GM18499 (cell line): Measurements from ENCODE around the gene TMPRSS3.

Source experiments
- ATAC-seq: cut with Tn5 transposase; IDR thresholded peaks from one replicate; pipeline ENCODE4 v1.9.1; 2021; ENCODE audit warnings: moderate number of reproducible peaks; ENCODE audit not compliant: insufficient read depth, unreplicated experiment

The TMPRSS3 gene

GRCh38 chr21:42429856-42430255, 34.0 kb upstream of the TMPRSS3 start:
- ATAC-seq, result no peak

- no peak for ATAC-seq
Measured at GRCh38 chr21:42429021-42429420, 33.2 kb upstream of the TMPRSS3 start.

GRCh38 chr21:42427809-42428419, 32.1 kb upstream of the TMPRSS3 start:
- ATAC-seq, result no peak

GRCh38 chr21:42426876-42427480, 31.1 kb upstream of the TMPRSS3 start:
- no peak for ATAC-seq

GRCh38 chr21:42426424-42426823, 30.6 kb upstream of the TMPRSS3 start:
- ATAC-seq, result no peak

GRCh38 chr21:42425591-42425990, 29.7 kb upstream of the TMPRSS3 start:
- no peak for ATAC-seq

GRCh38 chr21:42424914-42425541, 29.2 kb upstream of the TMPRSS3 start:
- ATAC-seq, result no peak

GRCh38 chr21:42423685-42424084, 27.8 kb upstream of the TMPRSS3 start:
- no peak for ATAC-seq

GRCh38 chr21:42423197-42423675, 27.4 kb upstream of the TMPRSS3 start:
- ATAC-seq, result no peak

- no peak for ATAC-seq
Measured at GRCh38 chr21:42421018-42421793, 25.4 kb upstream of the TMPRSS3 start.

GRCh38 chr21:42419845-42420244, 24.0 kb upstream of the TMPRSS3 start:
- no peak for ATAC-seq

GRCh38 chr21:42418886-42419285, 23.0 kb upstream of the TMPRSS3 start:
- no peak for ATAC-seq

- no peak for ATAC-seq
Measured at GRCh38 chr21:42417533-42417932, 21.7 kb upstream of the TMPRSS3 start.

GRCh38 chr21:42414928-42415769, 19.3 kb upstream of the TMPRSS3 start:
- ATAC-seq, result peak; percentile 59

- ATAC-seq, result no peak
Measured at GRCh38 chr21:42414553-42414927, 18.7 kb upstream of the TMPRSS3 start.

- ATAC-seq, result no peak
Measured at GRCh38 chr21:42414066-42414465, 18.2 kb upstream of the TMPRSS3 start.

GRCh38 chr21:42413500-42413899, 17.6 kb upstream of the TMPRSS3 start:
- ATAC-seq, result no peak

- ATAC-seq, result no peak
Measured at GRCh38 chr21:42413093-42413492, 17.2 kb upstream of the TMPRSS3 start.

- ATAC-seq, result no peak
Measured at GRCh38 chr21:42412636-42412933, 16.7 kb upstream of the TMPRSS3 start.

- ATAC-seq, result no peak
Measured at GRCh38 chr21:42411891-42412635, 16.2 kb upstream of the TMPRSS3 start.
